Measurements from ENCODE around the gene SLC44A3.

DNA sequence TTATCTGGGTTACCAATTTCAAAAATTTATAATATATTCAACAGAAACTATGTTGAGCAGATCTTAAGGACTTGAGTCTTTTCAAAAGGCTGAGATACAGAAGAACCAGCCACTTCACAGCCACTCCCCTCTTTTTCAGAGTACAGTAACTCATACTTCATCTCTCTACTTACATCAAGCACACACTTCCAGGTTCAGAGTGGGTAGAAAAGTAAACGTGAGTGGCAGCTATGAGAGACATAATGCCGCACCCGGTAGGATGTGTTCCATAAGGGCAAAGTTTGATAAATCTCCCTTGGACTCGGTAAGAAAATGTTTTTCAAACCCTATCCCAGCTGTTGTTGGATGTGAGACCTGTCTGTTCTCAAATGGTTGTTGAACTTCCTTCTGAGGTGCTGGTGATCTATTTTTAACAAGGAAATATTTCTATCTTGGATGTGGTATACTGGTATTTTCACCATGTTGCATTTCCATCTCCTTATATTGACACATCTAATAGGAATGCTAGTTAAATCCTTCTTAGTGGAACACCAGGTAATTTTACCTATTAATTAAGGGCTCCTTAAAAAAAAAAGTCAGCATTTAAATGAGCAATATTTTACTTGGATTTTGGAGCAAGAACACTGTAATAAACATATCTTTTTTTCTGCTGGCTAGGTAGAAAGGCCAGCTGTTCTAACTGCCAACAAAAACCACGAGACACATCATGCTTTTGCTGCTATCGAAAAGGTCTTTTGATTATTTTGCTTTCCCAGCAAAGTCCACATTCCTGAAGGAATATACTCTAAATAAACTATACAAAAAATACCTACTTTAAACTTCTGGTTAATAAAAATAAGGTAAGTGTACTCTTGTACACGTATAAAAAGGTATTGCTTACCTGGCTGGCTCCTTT is 78.6 kb downstream of the SLC44A3 start:
- TF ChIP-seq, protein P1, sequence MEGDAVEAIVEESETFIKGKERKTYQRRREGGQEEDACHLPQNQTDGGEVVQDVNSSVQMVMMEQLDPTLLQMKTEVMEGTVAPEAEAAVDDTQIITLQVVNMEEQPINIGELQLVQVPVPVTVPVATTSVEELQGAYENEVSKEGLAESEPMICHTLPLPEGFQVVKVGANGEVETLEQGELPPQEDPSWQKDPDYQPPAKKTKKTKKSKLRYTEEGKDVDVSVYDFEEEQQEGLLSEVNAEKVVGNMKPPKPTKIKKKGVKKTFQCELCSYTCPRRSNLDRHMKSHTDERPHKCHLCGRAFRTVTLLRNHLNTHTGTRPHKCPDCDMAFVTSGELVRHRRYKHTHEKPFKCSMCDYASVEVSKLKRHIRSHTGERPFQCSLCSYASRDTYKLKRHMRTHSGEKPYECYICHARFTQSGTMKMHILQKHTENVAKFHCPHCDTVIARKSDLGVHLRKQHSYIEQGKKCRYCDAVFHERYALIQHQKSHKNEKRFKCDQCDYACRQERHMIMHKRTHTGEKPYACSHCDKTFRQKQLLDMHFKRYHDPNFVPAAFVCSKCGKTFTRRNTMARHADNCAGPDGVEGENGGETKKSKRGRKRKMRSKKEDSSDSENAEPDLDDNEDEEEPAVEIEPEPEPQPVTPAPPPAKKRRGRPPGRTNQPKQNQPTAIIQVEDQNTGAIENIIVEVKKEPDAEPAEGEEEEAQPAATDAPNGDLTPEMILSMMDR (conservative IDR thresholded peaks at IDR 0.05; ENCODE audit: low read depth in 2 of 2): no peak
- TF ChIP-seq EZH2 (IDR thresholded peaks at IDR 0.05; ENCODE audit: low read depth, unreplicated experiment): no peak
- no peak for TF ChIP-seq EZH2phosphoT487 (IDR thresholded peaks at IDR 0.05; ENCODE audit: unreplicated experiment)
- TF ChIP-seq CREB1 (CRISPR knock-in tag; IDR thresholded peaks at IDR 0.05; ENCODE audit: low read depth): no peak
- TF ChIP-seq STAT1 (IDR thresholded peaks at IDR 0.05; ENCODE audit: unreplicated experiment): no peak
- no peak for TF ChIP-seq POLR2AphosphoS5 (IDR thresholded peaks at IDR 0.05; ENCODE audit: low read depth)
- TF ChIP-seq NANOG (IDR thresholded peaks at IDR 0.05; ENCODE audit: borderline replicate concordance): no peak

All from GM23338 (cell line).